ENCODE data around the gene SPAG6.
A peak's percentile ranks its signal among the peaks of the same experiment; 100 is the strongest.

SPAG6 gene

DNA sequence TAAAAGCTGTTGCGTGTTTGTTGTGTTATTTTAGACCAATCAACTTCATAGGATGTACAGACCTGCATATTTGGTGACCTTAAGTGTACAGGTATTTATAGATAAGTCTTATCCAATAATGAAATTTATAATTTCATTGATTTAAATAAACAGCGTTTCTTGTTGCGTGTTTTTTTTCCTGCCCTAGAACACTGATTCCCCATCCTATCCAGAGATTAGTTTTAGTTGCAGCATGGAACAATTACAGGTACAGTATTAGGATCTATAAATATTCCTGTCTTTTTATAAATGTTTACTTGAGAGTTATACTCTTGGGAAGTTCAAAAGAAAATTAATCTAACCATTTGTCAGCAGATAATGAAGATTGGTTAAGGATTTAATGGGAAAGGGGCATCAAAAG, 26.5 kb upstream of the SPAG6 start:
- DNase-seq (ENCODE audit: low read depth): no peak
- TF ChIP-seq, protein P1, sequence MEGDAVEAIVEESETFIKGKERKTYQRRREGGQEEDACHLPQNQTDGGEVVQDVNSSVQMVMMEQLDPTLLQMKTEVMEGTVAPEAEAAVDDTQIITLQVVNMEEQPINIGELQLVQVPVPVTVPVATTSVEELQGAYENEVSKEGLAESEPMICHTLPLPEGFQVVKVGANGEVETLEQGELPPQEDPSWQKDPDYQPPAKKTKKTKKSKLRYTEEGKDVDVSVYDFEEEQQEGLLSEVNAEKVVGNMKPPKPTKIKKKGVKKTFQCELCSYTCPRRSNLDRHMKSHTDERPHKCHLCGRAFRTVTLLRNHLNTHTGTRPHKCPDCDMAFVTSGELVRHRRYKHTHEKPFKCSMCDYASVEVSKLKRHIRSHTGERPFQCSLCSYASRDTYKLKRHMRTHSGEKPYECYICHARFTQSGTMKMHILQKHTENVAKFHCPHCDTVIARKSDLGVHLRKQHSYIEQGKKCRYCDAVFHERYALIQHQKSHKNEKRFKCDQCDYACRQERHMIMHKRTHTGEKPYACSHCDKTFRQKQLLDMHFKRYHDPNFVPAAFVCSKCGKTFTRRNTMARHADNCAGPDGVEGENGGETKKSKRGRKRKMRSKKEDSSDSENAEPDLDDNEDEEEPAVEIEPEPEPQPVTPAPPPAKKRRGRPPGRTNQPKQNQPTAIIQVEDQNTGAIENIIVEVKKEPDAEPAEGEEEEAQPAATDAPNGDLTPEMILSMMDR (IDR thresholded peaks at IDR 0.05; ENCODE audit: low read length, missing control alignments): no peak
- H3K4me3 ChIP-seq (replicated peaks; ENCODE audit: low read depth, low read length): no peak overlapping the region

DNA sequence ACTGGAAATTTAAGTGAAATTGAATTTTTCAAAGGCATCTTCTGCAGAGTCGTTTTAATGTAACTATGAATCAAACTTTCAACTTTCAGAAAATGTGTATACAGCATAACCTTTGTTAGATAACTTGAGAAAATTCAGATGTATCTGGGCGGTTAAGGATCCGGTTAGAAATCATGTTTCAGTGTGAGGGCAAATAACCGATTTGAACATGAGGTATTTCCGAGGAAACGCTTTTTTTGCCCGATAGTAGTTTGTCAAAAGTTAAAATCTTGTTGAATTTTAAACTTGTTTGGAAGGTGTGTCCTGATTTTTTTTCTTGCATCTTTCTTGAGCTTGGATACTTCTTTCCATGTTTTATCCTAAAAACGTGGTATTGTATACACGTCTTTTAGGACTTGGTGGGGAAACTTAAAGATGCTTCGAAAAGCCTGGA, 25.7 kb upstream of the SPAG6 start:
- H3K4me3 ChIP-seq (replicated peaks; ENCODE audit: low read depth, low read length): no peak overlapping the region
- DNase-seq (ENCODE audit: low read depth): no peak
- TF ChIP-seq, protein P1 (IDR thresholded peaks at IDR 0.05; ENCODE audit: low read length, missing control alignments): no peak

DNA sequence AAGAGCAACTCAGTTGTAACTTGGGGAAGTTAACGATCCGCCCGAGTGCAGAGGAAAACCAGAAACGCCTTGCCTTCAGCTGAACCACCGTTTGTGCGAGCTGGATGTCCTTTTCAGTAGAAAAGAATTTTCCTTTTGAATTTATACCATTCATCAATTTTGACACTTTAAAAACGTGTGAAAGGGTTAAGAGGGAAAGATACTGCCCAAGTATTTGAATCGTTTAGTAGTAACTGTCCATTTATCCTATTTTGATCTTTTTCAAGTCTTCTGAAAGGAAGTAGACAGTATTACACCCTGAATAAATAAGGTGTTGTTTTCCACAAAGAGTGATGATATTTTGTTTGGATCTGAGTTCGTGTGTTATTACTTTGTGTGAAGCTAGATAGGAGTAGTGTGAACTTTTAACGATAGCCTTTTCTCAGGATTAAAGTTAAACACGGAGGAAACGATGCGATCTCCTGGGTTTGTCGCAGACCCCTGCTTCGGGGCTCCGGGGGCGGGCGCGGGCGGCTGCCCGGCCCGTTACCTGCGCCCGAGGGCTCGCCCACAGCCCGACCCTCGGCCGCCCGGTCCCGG, 25.2 kb upstream of the SPAG6 start:
- peak overlapping the region; percentile 54 for H3K4me3 ChIP-seq (replicated peaks; ENCODE audit: low read depth, low read length)
- TF ChIP-seq, protein P1 (IDR thresholded peaks at IDR 0.05; ENCODE audit: low read length, missing control alignments): no peak
- DNase-seq (ENCODE audit: low read depth): no peak

DNA sequence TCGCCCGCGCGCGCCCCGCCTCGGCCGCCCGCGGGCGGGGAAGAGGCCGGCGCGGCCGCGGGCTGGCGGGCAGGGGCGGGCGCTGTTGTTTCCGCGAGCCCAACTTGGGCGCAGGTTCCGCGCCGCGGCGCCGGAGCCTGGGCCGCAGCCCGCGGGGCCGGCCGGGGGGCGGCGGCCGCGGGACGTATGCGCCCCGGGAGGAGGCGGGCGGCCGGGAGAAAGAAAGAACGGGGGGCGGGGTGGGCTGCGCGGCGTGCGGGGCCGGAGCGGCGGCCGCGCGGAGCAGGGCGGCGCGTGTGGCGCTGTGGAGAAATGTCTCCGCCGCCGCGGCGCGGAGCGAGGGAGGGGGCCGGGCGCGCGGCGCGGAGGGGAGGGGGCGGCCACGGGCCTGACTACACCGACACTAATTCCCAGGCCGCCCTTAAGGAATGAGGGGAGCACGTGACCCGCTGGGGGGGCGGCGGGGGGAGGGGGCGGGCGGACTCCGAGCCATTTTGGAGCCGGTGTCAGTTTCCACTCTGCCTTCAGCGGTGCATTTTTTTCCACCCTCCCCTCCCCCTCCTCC, 24.6 kb upstream of the SPAG6 start, which contains the start of gene BMI1:
Gene BMI1, plus strand, starts transcription at position 509 of the 565 bp plus-strand sequence. CDS start 5,351 bp downstream, outside the sequence.
- TF ChIP-seq, protein P1 (IDR thresholded peaks at IDR 0.05; ENCODE audit: low read length, missing control alignments): no peak
- peak within 1 kb of the TSS; percentile 69 for H3K4me3 ChIP-seq (replicated peaks; ENCODE audit: low read depth, low read length)
- peak; percentile 80 for DNase-seq (ENCODE audit: low read depth)

DNA sequence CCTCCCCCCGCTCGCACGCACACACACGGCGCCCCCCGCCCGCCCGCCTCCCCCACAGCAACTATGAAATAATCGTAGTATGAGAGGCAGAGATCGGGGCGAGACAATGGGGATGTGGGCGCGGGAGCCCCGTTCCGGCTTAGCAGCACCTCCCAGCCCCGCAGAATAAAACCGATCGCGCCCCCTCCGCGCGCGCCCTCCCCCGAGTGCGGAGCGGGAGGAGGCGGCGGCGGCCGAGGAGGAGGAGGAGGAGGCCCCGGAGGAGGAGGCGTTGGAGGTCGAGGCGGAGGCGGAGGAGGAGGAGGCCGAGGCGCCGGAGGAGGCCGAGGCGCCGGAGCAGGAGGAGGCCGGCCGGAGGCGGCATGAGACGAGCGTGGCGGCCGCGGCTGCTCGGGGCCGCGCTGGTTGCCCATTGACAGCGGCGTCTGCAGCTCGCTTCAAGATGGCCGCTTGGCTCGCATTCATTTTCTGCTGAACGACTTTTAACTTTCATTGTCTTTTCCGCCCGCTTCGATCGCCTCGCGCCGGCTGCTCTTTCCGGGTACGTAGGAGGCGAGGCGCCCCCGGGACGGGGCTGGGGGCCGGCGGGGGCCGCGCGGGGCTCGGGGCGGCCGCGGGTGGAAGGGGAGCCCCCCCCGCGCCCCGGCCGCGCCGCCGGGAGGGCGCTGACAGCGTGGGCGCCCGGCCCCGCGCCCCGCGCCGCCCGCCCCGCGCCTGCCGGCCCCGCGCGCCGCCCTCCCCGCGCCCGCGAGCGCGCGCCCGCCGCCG, 24.0 kb upstream of the SPAG6 start:
- H3K4me3 ChIP-seq (replicated peaks; ENCODE audit: low read depth, low read length): peak overlapping the region; percentile 65
- TF ChIP-seq, protein P1 (IDR thresholded peaks at IDR 0.05; ENCODE audit: low read length, missing control alignments): no peak
- peak; percentile 80 for DNase-seq (ENCODE audit: low read depth)

DNA sequence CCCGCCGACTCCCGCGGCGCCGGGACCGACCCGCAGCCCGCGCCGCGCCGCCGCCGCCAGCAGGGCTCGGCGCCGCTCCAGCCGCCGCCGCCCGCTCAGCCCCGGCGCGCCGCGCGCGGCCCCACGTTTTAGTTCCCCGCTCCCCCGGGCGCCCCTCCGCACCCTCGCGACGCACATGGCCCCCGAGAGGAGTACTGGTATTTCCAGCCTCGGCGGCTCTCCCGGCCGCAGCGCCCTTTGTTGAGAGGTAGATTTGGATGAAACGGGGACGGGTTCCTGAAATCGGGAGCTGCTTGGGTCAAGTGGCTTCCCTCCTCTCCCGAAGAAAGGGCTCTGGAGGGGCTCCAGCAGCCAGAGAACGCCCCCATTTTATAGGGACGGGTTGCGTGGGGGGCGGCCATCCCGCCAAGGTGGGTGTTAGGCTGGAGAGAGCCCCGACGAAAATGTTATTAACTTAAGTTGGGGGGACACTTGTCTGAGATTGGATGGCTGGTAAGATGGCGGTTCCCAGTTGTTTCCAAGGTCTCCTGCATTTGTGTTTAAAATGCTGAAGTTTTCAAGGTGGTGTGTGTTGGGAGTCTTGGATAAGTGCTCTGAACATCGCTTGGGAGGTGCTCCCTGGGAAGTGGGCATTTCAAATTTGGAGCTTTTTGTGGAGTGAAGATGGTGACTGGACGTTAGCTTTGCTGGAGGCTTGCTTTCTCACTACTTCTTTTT, 23.2 kb upstream of the SPAG6 start:
- TF ChIP-seq, protein P1 (IDR thresholded peaks at IDR 0.05; ENCODE audit: low read length, missing control alignments): no peak
- DNase-seq (ENCODE audit: low read depth): no peak

More for the DNA sequence above, 23.2 kb upstream of the SPAG6 start:
- H3K4me3 ChIP-seq (replicated peaks; ENCODE audit: low read depth, low read length): peak overlapping the region; percentile 69

Data from fibroblast of pulmonary artery (primary cell).